Kidney (tissue), 14 donors: ENCODE measurements around the gene CDK12. TPM values are rescaled to one million over a fixed set of nuclear protein-coding genes. Genes with fewer than 3 reads are reported as not detected.

Source experiments
- DNase-seq, 5 donors: peaks; one replicate each; pipeline ENCODE4 v3.0.0-alpha.2; 2013 to 2020
- FAIRE-seq: peaks from 2 replicates; lab custom pipeline; 2012; peaks lifted over from hg19 to GRCh38; lab: Jason Lieb, UNC
- H3K27ac ChIP-seq, 2 donors: one replicate each; pipeline ENCODE4 v1.7.0; 2013; ENCODE audit warnings: low read depth in 2 of 2, low read length in 2 of 2, inconsistent platforms in 1 of 2
- H3K27me3 ChIP-seq: one replicate; pipeline ENCODE4 v1.7.1; 2013; ENCODE audit warnings: low read length, inconsistent platforms; ENCODE audit not compliant: control insufficient read depth, insufficient read depth
- H3K36me3 ChIP-seq, 3 donors: one replicate each; pipeline versions ENCODE4 v1.7.0 to v1.7.1; 2013; ENCODE audit warnings: low read length in 3 of 3, control low read depth in 1 of 3, inconsistent platforms in 1 of 3; ENCODE audit not compliant: insufficient read depth in 3 of 3, control insufficient read depth in 2 of 3
- H3K4me1 ChIP-seq, 3 donors: one replicate each; pipeline versions ENCODE4 v1.7.0 to v1.7.1; 2013; ENCODE audit warnings: low read length in 3 of 3, inconsistent platforms in 1 of 3, low read depth in 1 of 3; ENCODE audit not compliant: control insufficient read depth in 2 of 3, insufficient read depth in 2 of 3
- H3K4me3 ChIP-seq, 3 donors: one replicate each; pipeline versions ENCODE4 v1.7.0 to v1.8.1; 2013; ENCODE audit warnings: low read length in 3 of 3, control low read depth in 1 of 3, inconsistent platforms in 1 of 3
- H3K9ac ChIP-seq, 3 donors: one replicate each; pipeline versions ENCODE4 v1.7.0 to v1.7.1; 2013; ENCODE audit warnings: low read length in 3 of 3, control low read depth in 1 of 3, inconsistent platforms in 1 of 3
- H3K9me3 ChIP-seq, 3 donors: one replicate each; pipeline versions ENCODE4 v1.7.0 to v1.7.1; 2013; ENCODE audit warnings: low read length in 3 of 3, control low read depth in 1 of 3, inconsistent platforms in 1 of 3; ENCODE audit not compliant: control insufficient read depth in 2 of 3, insufficient read depth in 1 of 3
- intact Hi-C: fragments of 100-400 bp; cut with DNase I; formaldehyde crosslinking; loops from one replicate; pipeline ENCODE4 v1.11.1; 2022
- polyA plus RNA-seq: library from polyadenylated mRNA; stranded (reverse); fragments of 350-450 nt; fragmentation: Illumina TruSeq; extraction: RNeasy Lipid Tissue Mini Kit (QIAGEN cat#74804); gene quantifications from one replicate; pipeline ENCODE4 v1.2.3, GENCODE V29; 2014; ENCODE audit warnings: low read depth, low replicate concordance; ENCODE audit not compliant: insufficient read depth
- total RNA-seq: library from RNA; stranded (reverse); fragmentation: NEBNext Ultra II Directional; extraction: Animal tissue kit (Norgen Biotek cat#: 25700); gene quantifications from one replicate; pipeline ENCODE4 v1.2.1, GENCODE V29; 2021
- TF ChIP-seq, protein P1 (sequence below): IDR thresholded peaks from 3 replicates; pipeline ENCODE4 v1.5.1; 2012; ENCODE audit warnings: mild to moderate bottlenecking, moderate library complexity, borderline replicate concordance; ENCODE audit not compliant: insufficient read depth; ENCODE audit errors: extremely low read depth
- donor health status: control.
- donor health status: control.
- donor health status: control.
- donor health status: control.
- donor health status: control.
- donor health status: DM: yes; HTN: yes; CAD: no.
- donor health status: Normal renal cell carcinoma (clear cell type).

The CDK12 gene
- total and polyA plus RNA-seq, 2 donors from 2014 or later, result 5.6 to 55.3 TPM

- Histone ChIP-seq H3K36me3 (peaks cover 0 to 9% (median 4%) of the 10 kb centered on the region in 3 donors), H3K4me3 (no peak overlapping the region), H3K4me1 (peaks cover 0 to 3% (median 0%) of the 10 kb centered on the region in 3 donors), H3K27ac (no peak overlapping the region), H3K9ac (no peak overlapping the region), H3K9me3 (no peaks in the 10 kb centered on the region), H3K27me3 (no peaks in the 10 kb centered on the region)
- FAIRE-seq (no peak), DNase-seq (no peak)
- intact Hi-C loops, result no loop called here
- TF ChIP-seq, protein P1, sequence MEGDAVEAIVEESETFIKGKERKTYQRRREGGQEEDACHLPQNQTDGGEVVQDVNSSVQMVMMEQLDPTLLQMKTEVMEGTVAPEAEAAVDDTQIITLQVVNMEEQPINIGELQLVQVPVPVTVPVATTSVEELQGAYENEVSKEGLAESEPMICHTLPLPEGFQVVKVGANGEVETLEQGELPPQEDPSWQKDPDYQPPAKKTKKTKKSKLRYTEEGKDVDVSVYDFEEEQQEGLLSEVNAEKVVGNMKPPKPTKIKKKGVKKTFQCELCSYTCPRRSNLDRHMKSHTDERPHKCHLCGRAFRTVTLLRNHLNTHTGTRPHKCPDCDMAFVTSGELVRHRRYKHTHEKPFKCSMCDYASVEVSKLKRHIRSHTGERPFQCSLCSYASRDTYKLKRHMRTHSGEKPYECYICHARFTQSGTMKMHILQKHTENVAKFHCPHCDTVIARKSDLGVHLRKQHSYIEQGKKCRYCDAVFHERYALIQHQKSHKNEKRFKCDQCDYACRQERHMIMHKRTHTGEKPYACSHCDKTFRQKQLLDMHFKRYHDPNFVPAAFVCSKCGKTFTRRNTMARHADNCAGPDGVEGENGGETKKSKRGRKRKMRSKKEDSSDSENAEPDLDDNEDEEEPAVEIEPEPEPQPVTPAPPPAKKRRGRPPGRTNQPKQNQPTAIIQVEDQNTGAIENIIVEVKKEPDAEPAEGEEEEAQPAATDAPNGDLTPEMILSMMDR, result no peak
Measured at GRCh38 chr17:39562395-39562794, 101.1 kb downstream of the CDK12 start.

GRCh38 chr17:39562976-39563375 is 101.7 kb downstream of the CDK12 start:
- TF ChIP-seq, protein P1, result no peak
- DNase-seq, result no peak
- no peaks in the 10 kb centered on the region for H3K9me3 ChIP-seq
- no peak overlapping the region for H3K27ac ChIP-seq
- no peaks in the 10 kb centered on the region for H3K27me3 ChIP-seq
- intact Hi-C loops, result no loop called here
- peaks cover 0 to 3% (median 0%) of the 10 kb centered on the region in 3 donors for H3K4me1 ChIP-seq
- no peak for FAIRE-seq
- no peak overlapping the region for H3K4me3 ChIP-seq
- H3K36me3 ChIP-seq, result peaks cover 0 to 9% (median 5%) of the 10 kb centered on the region in 3 donors
- H3K9ac ChIP-seq, result no peak overlapping the region

GRCh38 chr17:39563476-39563875 is 102.2 kb downstream of the CDK12 start:
- H3K9me3 ChIP-seq, result no peaks in the 10 kb centered on the region
- H3K36me3 ChIP-seq, result peaks cover 0 to 9% (median 8%) of the 10 kb centered on the region in 3 donors
- DNase-seq, result peak in 4 of 5 donors; percentile 55 to 73 (median 64)
- no peak overlapping the region for H3K27ac ChIP-seq
- H3K9ac ChIP-seq, result no peak overlapping the region
- H3K4me1 ChIP-seq, result peaks cover 0 to 3% (median 0%) of the 10 kb centered on the region in 3 donors
- intact Hi-C loops, result no loop called here
- H3K4me3 ChIP-seq, result peak overlapping the region in 1 of 3 donors; percentile 20
- FAIRE-seq, result no peak
- TF ChIP-seq, protein P1, result no peak
- H3K27me3 ChIP-seq, result no peaks in the 10 kb centered on the region
